NCI-H69 (cell line): ENCODE results near the gene JMJD1C.
A peak's percentile ranks its signal among the peaks of the same experiment; 100 is the strongest.

ENCODE experiments used
- DNase-seq: peaks from one replicate; lab custom pipeline; 2025; lab: John Stamatoyannopoulos, UW

The JMJD1C gene

DNA sequence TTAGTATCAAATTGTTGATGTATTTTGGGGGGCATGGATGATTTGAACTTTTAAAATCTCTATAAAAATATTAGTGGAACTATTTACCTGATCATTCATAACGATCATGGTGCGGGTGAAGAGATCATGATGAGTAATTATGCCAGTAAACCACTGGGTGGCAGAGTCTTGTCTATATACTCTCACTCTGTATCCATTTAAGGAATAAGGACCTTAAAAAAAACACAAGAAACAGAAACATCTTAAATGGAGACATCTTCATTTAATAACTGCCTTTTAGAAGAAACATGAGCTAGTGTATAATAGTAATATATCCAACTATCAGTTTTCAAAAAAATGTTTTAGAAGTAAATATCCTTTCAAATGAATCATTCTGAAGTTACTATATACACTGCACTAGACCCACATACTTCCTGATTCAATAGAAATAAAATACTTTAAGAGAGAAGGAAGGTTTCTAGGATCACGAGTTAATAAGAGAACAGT lies 248.6 kb downstream of the JMJD1C start:
- peak; percentile 53 for DNase-seq

DNA sequence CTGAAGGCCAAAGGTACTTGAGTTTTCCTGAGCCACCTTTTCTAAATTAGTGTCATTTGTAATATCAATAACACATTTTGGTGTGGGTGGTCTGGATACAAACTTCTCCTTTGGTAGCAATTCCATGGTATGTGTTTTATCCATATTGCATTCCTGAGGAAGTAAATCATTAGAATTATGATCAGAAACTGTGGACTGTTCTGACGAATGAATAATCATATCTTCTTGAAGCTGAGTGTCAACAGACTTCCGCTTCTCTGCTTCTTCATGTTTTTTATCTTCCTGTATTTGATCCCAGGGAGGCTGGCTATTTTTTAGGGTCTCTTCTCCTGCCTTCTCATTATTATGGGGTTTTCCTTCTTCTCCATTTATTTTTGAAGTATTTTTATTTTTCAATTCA lies 251.2 kb downstream of the JMJD1C start:
- DNase-seq = no peak

DNA sequence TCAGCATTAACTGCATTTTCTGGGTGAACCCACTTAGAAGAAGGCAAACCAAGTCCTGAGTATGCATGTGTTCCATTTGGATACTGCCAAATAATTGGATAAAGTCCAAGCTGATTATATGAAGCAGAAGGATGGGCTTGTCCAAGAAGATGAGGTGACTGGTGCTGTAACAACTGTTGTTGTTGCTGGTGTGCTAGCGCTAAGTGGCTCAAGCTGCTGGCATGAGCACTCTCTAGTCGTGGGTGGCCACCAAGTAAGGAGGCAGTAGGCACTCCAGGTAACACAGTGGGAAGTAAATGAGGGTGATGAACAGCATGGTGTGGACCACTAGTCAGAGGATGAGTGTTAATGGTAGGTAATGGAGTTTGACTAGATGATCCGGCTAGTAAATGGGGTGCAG lies 252.3 kb downstream of the JMJD1C start:
- no peak for DNase-seq

DNA sequence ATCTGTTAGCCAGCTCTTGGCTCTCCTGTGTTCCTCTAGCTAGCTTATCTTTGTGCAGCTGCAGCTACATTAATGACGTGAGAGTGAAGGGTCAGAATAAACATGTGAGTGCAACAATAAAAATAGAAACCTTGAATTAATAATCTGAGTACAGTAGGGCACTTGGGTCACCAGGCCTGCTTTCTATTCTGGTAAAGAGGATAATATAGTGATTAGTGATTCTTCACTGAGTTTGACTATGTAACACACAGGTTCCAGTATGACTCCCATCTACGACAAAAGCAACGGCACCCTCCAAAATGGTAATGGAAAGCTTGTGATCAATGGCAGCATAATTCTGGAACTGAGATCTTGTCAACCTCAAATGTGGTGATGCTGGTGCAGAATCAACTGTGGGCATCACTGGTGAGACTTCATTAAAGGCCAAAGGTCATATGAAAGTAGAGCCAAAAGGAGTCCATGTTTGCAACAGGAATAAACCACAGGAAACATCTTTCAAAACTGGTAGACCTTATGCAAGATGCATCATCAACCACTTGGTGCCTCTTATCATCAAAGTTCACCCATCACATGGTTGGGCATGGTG lies 255.1 kb downstream of the JMJD1C start:
- no peak for DNase-seq

DNA sequence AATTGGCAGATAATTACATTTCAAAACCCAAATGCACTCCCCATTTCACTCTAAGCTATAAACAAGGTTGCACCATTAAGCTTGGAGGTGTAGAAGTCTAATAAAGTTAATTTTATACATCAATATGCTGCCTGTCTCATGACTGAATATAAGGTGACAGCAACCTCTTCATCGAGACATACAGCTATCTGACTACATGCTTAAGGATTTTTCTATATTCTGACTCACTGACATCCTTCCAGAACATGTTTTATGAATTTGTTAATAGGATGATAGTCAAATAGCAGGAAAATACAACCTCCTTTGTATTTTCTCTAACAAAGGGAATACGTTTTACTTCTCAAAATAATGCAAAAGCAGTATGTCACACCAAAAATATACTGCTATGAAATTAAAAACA lies 256.1 kb downstream of the JMJD1C start:
- DNase-seq = no peak

DNA sequence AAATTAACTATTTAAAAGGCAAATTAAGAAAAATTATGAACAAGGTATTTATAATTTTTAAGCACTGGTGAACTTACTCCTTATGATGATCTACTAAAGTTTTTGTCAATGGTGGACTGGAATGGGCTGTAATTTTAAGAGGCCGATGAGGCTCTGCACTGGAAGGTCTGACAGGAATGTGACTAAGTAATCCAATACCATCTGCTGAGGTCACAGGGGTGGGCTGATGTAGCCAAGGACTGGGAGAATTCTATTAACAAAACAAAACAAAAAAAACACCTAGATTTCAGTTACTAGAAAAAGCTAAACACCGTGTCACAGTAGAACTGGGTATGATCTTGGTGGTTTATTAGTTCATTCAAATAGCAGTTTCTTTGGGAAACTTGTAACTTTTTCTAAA lies 256.8 kb downstream of the JMJD1C start:
- peak; percentile 2 for DNase-seq

DNA sequence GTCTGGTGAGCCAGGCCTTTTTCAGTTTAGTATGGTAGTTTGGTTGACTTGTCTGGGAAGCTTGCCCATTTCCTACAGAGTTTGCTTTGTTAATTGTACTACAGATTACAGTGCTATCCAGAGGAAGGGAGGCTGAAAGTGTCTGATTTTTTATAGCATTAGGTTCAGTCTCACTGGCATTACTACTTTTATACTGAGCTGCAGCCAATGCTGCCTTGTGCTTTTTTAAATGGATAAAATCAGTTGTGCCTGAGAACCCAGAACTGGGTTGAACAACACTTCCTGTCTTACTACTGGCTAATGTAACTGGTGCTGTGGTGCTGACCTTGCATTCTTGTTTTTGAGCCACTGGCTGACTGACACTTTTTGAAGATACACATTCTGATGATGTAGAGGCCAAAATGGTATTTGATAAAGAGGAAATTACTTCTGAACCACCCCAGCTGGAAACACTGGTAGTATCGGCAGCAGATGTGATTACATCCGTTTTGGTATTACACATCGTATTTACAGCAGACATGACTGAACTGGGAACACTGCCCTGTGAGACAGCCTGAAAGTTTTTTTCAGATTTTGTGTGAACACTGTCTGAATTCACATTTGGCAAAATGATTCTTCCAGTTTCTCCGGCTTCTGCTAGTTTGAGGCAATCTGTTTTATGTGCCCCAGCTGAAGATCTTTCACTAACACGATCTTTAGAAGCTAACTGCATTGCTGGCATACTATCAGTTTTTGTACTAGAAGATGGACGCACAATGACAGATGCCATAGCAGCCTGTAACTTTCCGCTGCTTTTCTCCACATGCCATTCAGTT lies 258.6 kb downstream of the JMJD1C start:
- DNase-seq = peak; percentile 11

DNA sequence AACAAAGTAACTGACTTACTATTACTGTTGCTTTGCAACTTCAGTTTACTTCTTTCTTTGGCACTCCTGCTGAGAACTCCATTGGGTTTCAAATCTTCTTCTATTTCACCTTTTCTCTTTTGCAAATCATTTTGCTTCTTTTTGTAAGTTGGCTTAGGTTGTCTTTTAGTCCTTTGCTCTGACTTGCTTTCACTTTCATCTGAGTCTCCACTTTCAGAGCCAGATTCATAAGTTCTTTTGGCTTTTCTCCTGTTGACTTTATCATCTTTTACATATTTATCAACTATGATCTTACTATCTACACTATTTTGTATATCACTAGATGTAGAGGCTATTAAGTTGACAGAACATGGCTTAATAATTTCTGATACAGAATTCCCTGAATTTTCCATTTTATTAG lies 259.2 kb downstream of the JMJD1C start:
- no peak for DNase-seq

DNA sequence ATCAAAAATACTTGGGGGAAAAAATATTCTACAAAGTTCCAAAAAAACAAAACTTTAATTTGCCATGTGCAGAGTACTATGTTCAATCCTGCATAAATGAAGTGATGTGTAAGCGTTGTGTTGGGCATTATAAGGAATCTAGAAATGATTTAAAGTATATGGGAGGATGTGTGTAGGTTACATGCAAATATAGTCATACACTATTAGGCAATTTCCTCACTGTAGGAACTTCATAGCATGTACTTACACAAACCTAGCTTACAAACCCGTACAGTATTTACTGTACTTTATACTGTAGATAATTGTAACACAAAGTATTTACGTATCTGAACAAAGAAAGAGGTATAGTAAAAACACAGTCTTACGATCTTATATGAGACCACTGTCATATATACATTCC lies 260.4 kb downstream of the JMJD1C start:
- DNase-seq = no peak

DNA sequence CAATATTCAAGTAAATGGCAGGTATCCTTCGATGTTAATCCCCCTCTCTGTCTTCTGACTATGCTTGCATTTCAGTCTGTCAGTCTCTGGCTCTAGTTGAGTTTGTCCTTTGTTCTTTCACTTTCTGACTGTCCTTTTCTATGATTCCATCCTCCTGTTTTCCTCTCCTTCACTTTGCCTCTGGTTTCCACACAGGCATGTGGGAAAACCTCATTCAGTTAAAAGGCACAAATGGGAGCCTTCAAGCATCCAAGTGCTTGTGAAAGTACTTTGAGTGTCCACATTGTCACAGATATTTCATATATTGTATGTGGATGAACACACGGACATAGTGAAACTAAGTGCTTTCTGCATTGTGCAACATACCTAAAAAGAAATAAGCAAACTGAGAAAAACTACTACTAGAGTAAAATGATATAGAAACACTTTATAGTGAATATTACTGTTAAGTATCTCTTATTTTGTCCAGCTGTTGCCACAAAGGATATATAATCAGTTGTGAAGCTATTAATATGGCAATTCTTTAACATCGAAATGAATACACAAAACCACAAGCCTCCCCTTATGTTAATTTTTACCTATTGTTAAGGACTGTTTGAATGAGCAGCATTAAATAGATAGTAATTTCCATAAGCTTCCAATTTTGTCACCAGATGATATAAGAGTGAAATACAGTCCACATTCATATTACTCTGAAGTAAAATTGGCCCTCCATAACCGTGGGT lies 260.9 kb downstream of the JMJD1C start:
- no peak for DNase-seq

DNA sequence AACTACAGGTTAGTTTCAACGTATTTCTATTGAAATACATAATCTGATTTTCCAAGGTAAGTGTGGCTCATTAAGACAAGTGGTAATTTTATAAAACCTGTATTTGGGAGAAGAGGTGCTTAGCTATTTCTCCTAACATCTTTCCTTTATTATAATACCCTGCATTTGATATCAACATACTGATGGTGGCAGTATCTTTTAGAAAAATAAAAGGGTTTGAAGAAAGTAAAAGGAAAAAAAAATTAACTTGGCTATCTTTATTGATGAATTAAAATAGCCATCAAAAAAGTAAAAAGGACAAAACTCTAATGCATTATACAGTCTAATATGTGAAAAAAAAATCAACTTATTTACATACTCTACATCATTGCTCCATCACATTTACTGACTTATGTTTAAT lies 264.7 kb downstream of the JMJD1C start:
- no peak for DNase-seq

DNA sequence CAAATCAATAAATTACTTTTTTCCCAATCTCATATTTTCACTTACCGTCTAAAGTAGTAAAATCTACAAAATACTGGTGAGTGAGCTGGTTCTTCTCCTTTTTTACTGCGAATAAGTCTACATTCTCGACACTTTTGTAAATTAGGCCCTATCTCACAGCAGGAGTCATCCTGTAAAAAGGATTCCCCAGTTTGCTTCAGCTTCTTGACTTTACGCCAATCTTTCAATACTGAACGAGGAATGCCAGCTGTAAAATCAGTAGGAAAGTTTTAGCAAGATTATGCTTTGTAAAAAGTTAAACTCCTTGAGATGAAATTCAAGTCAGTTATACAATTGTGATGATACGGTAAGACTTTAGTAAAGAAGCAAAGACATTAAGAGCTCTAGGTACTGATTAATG lies 265.3 kb downstream of the JMJD1C start:
- peak; percentile 0 for DNase-seq

DNA sequence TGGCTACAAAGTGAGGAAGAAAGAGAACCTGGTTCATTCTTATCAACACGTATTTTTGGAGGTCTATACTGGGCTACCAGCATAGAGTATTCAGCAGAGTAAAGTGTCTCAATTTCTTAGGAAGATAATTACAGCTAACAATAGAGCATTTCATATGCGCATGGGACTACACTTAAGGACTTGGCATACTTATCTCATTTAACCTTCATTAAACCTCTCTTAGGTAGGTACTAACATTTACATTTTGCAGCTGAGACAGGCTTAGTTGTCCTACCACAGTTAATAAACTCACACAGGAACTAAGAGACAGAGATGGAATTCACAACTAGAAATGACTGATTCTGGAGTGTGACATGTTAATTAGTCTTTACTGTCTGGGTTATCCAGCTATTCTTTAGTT lies 266.1 kb downstream of the JMJD1C start:
- DNase-seq = no peak

DNA sequence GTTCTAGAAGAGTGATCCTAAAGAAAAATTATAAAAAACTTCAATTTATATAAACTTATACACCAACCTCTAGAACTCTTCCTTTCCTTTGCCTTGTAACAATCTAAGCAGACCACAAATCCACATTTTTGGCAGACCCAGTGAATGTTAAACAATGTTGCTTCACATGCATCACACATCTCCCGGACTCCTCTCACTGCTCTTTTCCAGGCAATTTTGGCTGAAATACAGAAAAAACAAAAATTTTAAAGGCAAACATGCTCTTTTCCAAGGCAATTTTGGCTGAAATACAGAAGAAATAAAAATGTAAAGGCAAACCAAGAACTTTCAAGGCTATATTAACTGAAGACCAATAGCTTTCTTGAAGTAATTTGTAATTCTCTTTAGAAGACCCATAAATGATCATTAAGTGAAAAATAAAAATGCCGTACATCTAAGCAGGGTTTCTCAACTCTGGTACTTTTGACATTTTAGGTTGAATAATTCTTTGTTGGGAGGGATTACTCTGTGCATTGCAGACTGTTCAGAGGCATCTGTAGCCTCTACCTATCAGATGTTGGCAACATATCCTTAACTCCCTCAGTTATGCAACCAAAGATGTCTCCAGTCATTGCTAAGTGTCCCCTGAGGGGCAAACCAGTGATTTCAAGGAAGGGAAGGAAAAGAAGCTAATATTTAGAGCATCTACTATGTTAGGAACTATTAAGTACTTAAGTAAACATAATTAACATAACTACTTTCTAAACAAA lies 268.3 kb downstream of the JMJD1C start:
- no peak for DNase-seq

DNA sequence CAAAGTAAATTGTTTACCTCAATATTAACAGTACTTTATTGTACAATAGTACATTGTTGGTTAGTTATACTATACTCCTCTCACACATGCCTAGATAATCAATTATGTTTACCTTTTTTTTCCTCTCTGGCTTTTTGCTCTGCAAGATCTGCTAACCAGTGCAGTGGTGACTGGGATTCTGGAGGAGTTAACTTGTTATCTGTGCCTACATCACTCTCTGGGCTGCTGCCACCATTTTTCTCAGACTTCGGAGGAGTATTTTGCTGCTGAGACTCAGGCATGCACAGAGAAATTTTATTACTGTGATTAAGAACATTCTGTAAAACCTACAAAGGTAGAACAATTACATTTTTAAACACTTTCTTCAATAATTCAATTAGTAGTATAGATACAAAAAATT lies 273.0 kb downstream of the JMJD1C start:
- no peak for DNase-seq

DNA sequence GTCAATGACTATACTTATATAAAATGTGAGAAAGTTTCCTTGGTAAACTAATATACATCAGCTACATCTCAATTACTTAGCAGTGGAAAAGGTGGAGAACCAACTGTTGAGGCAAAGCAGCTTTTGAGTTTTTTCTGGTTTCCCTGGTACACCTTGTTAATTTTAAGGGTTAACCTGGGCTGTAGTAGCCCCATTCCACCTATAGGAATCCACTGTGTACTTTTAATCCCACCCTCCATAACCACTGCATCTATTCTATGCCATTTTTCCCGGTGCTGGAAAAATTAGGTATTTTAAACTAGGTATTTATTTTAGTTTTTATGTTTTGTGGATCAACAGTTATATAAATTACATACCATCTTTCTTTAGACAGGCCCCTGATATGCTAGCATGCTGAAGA lies 290.2 kb downstream of the JMJD1C start:
- no peak for DNase-seq

DNA sequence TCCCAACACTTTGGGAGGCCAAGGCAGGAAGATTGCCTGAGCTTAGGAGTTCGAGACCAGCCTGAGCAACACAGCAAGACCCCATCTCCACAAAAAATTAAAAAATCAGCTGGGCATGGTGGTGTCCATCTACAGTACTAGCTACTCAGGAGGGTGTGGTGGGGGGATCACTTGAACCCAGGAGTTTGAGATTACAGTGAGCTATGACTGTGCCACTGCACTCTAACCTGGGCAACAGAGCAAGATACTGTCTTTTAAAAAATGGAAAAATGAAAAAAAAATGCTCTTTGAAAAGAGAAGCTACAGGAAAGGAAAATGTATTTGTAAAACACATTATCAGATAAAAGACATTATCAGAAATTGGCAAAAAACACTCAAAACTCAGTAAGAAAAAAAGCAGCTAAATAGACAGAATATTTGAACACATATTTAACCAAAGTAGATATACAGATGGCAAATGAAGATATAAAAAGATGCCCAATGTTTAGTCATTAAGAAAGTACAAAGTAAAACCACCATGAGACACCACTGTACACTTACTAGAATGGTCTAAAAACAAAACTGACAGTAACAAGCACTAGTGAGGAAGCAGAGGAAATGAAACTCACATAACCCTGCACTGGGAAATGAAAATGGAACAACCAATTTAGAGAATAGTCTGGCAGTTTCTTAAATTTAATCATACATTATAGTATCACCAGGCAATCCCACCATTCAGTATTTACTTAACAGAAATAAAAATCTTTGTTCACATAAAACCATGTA lies 292.1 kb downstream of the JMJD1C start:
- DNase-seq = no peak

DNA sequence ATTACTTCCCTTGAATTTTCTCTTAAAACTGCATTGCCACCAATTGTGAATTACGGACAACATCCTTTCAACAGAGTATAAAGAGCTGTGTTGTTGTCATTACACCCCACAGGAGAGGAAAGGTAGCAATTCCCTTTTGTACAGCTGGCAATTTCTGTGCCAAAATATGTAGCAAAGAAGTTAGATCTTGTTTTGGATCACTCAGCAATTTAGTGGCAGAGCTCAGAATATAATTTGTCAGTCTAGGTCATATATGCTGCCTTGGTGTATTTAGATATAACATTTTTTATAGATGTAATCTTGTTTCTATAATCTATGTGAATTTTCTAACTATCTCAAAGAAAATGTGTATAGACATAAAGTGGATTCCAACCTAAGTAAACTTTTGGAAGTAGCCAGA lies 293.9 kb downstream of the JMJD1C start:
- DNase-seq = no peak

DNA sequence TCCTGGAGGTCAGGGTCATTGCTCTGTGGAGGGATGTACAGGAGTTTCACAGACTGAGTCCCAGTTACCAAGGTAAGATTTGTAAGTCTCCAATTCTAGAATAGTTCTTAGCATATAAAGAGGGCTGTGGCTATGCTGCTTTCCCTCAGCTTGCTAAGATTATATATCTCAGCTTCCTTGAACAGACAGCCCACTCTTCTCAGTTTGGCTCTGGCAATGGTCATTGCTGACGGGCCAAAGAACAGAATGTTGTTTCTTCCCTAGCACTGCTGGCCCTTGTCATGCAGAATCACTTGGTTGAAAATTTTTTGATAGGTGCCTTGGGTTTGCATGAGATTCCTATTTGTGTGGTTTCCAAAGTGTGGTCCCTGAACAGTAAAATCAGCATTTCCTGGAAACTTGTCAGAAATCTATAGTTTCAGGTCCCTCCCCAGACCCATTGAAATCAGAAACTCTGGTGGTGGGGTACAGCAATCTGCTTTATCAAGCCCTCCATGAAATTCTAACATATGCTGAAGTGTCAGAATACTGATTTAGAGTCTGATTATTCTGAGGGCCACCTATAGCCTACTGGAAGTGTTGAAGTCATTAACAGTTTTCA lies 294.4 kb downstream of the JMJD1C start:
- DNase-seq = no peak

DNA sequence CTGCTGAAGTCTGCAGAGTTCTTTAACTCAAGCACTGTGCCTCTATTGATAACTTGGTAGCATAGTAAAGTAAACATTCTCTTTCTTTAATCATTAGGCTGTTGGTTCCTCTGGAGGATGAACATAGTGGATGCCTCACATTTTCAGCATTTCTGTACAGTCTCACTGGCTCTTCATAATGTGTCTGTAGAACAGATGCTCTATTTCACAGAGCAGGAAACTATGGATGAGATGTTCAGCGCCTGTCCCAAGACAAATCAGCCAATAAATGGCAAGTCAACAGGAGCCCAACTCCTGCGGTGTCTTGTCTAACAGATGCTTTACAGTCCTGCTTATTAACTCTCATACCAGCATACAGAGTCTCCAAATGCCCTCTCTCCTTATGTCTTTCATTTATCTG lies 296.2 kb downstream of the JMJD1C start:
- no peak for DNase-seq

DNA sequence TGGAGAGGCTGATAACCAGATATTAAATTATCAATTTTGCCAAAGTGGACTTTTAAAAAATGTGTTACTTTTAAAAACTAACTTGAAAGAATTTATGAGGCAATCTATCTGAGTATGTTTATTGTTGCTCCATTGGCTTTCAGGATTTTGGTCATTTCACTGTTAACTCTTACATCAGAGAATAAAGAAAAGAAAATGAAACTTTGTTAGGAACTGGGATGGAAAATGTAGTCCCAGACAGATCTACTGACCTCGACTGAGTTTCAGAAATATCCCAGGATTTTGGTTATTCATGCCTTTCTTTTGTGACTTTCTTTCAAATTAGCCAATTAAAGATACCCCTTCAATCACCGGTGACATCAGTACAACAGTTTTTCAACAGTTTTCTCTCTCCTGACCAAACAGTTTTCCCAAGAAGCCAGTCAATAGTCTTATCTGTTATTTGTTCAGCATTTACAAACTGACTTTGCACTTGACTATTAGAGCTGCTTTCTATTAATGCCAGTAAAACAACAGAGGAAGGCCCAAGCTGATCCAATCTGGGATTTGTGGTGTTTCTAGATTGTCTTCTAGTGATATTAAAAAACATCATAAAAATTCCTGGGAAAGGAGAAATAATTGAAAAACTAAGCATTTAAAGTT lies 296.8 kb downstream of the JMJD1C start:
- no peak for DNase-seq
